GM03348 (cell line): ENCODE results near the gene CDK2.

ENCODE experiments used
- DNase-seq: peaks from one replicate; pipeline ENCODE4 v3.0.0; 2012; ENCODE audit warnings: low spot score

The CDK2 gene

GRCh38 chr12:56013482-56013881 lies 46.9 kb downstream of the CDK2 start:
- no peak for DNase-seq

GRCh38 chr12:56014205-56014604 lies 47.6 kb downstream of the CDK2 start:
- DNase-seq: no peak

GRCh38 chr12:56017181-56017580 lies 50.6 kb downstream of the CDK2 start:
- DNase-seq: no peak

- DNase-seq: no peak
Observed at GRCh38 chr12:56018356-56018755, 51.7 kb downstream of the CDK2 start.

DNA sequence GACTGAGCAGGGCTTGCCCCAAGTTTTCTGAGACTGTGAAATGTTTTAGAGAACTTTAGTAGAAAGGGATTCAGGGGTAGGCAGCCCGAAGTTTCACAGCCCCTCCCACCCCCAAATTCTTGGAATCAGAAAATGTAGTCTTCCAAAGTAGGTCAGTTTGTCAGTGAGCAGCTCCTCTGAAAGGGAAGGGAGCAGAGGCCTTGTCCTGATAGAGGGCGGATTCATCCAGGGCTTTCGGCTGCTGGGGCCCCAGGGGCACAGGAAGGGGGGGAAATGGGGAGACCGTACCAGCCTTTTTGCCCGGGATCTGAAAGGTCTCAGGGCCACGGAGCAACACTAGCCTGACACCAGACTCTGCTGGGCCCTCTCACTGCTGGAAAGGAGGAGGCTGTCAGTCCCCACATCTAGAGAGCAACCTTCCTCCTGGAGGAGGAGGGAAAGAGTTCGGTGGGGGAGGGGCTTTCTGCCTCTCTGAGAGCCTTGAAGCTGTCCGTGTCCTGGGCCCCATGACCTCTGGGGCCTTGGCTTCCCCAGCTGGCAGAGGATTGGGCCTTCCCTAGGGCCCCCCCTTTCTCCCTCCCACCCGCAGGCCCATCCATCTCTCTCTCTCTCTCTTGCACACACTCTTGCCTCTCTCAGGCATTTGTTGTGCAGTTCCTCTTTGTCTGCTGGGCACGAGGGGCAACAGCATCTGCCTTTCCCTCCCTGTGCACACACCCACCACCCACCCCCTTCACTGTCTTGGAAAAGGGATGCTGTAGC lies 54.0 kb downstream of the CDK2 start, which contains the start of gene IKZF4:
Gene IKZF4, plus strand, starts transcription at position 621 of the 762 bp plus-strand sequence. CDS start 451 bp downstream, outside the sequence.
- no peak for DNase-seq

GRCh38 chr12:56021889-56022497 lies 55.4 kb downstream of the CDK2 start:
- DNase-seq: no peak
